Astrocyte (in vitro differentiated cells and primary cell): Measurements from ENCODE around the gene PLEKHS1. TPM values are rescaled to one million over a fixed set of nuclear protein-coding genes. Genes with fewer than 3 reads are reported as not detected.

ENCODE experiments used
- DNase-seq: peaks from one replicate; pipeline ENCODE4 v3.0.0-alpha.2; 2010; ENCODE audit warnings: low read depth
- FAIRE-seq: peaks from 2 replicates; lab custom pipeline; 2011; peaks lifted over from hg19 to GRCh38; lab: Jason Lieb, UNC
- H2AFZ ChIP-seq: 2 replicates; pipeline ENCODE4 v1.6.0; 2012; ENCODE audit warnings: low read depth, low read length, inconsistent platforms
- H3K27ac ChIP-seq: 2 replicates; pipeline ENCODE4 v1.5.1; 2011; ENCODE audit warnings: low read depth, low read length, inconsistent platforms
- H3K27me3 ChIP-seq: 2 replicates; pipeline ENCODE4 v1.6.0; 2011; ENCODE audit warnings: low read length, inconsistent platforms; ENCODE audit not compliant: insufficient read depth
- H3K36me3 ChIP-seq: 2 replicates; pipeline ENCODE4 v1.5.1; 2011; ENCODE audit warnings: low read length, inconsistent platforms; ENCODE audit not compliant: insufficient read depth
- H3K4me1 ChIP-seq: 2 replicates; pipeline ENCODE4 v1.5.1; 2011; ENCODE audit warnings: low read length, inconsistent platforms; ENCODE audit not compliant: insufficient read depth
- H3K4me2 ChIP-seq: 2 replicates; pipeline ENCODE4 v1.6.0; 2012; ENCODE audit warnings: low read length, inconsistent platforms
- H3K4me3 ChIP-seq: 2 replicates; pipeline ENCODE4 v1.5.1; 2011; ENCODE audit warnings: low read depth, mild to moderate bottlenecking, low read length, inconsistent platforms; ENCODE audit not compliant: insufficient read depth
- H3K79me2 ChIP-seq: 2 replicates; pipeline ENCODE4 v1.6.0; 2012; ENCODE audit warnings: mild to moderate bottlenecking, low read length, inconsistent platforms; ENCODE audit not compliant: insufficient read depth
- H3K9ac ChIP-seq: 2 replicates; pipeline ENCODE4 v1.6.0; 2012; ENCODE audit warnings: mild to moderate bottlenecking, low read length, inconsistent platforms
- H3K9me3 ChIP-seq: 2 replicates; pipeline ENCODE4 v1.5.1; 2012; ENCODE audit warnings: low read depth, mild to moderate bottlenecking, low read length, inconsistent platforms; ENCODE audit not compliant: insufficient read depth
- H4K20me1 ChIP-seq: 2 replicates; pipeline ENCODE4 v1.6.0; 2012; ENCODE audit warnings: low read length, inconsistent platforms; ENCODE audit not compliant: insufficient read depth
- H3K27ac Mint-ChIP-seq: one replicate; pipeline ENCODE4 v1.8.0; 2021; ENCODE audit warnings: mild to moderate bottlenecking, mixed read lengths; ENCODE audit not compliant: unreplicated experiment
- H3K27me3 Mint-ChIP-seq: one replicate; pipeline ENCODE4 v1.8.0; 2021; ENCODE audit warnings: low read depth, mixed read lengths; ENCODE audit not compliant: unreplicated experiment
- H3K36me3 Mint-ChIP-seq: one replicate; pipeline ENCODE4 v1.8.0; 2021; ENCODE audit warnings: low read depth, mixed read lengths; ENCODE audit not compliant: unreplicated experiment
- H3K4me1 Mint-ChIP-seq: one replicate; pipeline ENCODE4 v1.8.0; 2021; ENCODE audit warnings: low read depth, mixed read lengths; ENCODE audit not compliant: unreplicated experiment
- H3K4me3 Mint-ChIP-seq: one replicate; pipeline ENCODE4 v1.8.0; 2021; ENCODE audit warnings: mild to moderate bottlenecking, moderate library complexity, mixed read lengths; ENCODE audit not compliant: unreplicated experiment
- H3K9me3 Mint-ChIP-seq: one replicate; pipeline ENCODE4 v1.8.0; 2021; ENCODE audit warnings: mild to moderate bottlenecking, mixed read lengths; ENCODE audit not compliant: unreplicated experiment
- EZH2 ChIP-seq: IDR thresholded peaks from 2 replicates; pipeline ENCODE4 v1.6.1; 2012; ENCODE audit warnings: mild to moderate bottlenecking, low read length, inconsistent platforms; ENCODE audit not compliant: insufficient read depth
- total RNA-seq: library from RNA; stranded (reverse); gene quantifications from 2 replicates; pipeline ENCODE4 v1.2.1, GENCODE V29; 2021
- TF ChIP-seq, protein P1 (sequence below): IDR thresholded peaks from 2 replicates; pipeline ENCODE4 v1.5.1; 2011; ENCODE audit warnings: low read depth, mild to moderate bottlenecking, inconsistent platforms, low read length, moderate library complexity; ENCODE audit not compliant: insufficient read depth

The PLEKHS1 gene
- total RNA-seq, 1 donor from 2014 or later = not detected

DNA sequence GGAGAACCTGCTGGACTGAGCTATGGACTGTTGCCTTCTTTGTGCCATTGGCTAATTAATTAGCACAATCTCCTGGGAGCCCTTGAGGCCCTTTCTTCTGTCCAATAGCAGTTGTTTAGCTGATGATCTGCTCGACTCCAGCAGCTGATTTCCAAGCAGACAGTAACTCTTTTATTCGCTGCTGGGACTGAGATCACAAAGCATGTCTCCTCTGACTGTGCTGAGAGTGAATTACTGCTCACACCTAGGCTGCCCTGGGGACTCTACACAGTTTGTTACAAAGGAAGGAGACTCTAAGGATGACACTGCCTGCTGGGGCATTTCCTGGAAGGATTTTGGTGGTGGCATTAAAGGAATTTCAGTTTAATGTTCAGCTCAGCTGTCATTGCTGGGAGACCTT, 40.3 kb upstream of the PLEKHS1 start:
- no peak for FAIRE-seq

DNA sequence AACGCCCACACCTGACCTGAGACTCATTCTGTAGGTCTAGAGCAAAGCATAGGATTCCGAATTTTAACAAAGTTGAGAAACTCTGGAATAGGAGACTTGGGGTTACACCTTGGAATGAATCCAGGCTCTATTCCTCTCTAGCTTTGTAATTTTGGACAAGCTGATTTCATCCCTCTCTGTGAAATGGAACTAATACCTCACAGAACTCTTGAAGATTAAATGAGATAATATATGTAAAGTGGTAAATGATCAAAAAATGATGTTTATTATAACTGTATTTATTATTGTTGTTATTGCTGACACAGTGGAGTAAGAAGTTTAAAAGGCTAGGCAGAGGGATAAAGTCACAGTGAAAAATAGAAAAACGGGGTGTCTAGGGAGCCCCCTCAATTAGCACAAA, 39.5 kb upstream of the PLEKHS1 start:
- H3K4me3 Mint-ChIP-seq = no peak overlapping the region
- no peak overlapping the region for H3K27ac Mint-ChIP-seq
- peaks cover 26% of the 10 kb centered on the region for H3K4me1 Mint-ChIP-seq
- no peak overlapping the region for H3K27ac ChIP-seq
- H3K27me3 Mint-ChIP-seq = no peaks in the 10 kb centered on the region
- peaks cover 3% of the 10 kb centered on the region for H3K79me2 ChIP-seq
- DNase-seq = no peak
- no peaks in the 10 kb centered on the region for H3K36me3 ChIP-seq
- no peaks in the 10 kb centered on the region for H3K9me3 Mint-ChIP-seq
- FAIRE-seq = no peak
- no peak overlapping the region for H2AFZ ChIP-seq
- no peak overlapping the region for H3K4me2 ChIP-seq
- peaks cover 16% of the 10 kb centered on the region for H3K4me1 ChIP-seq
- H4K20me1 ChIP-seq = peaks cover 60% of the 10 kb centered on the region
- H3K36me3 Mint-ChIP-seq = peaks cover 21% of the 10 kb centered on the region
- no peaks in the 10 kb centered on the region for H3K27me3 ChIP-seq
- H3K9me3 ChIP-seq = no peaks in the 10 kb centered on the region
- TF ChIP-seq, protein P1, sequence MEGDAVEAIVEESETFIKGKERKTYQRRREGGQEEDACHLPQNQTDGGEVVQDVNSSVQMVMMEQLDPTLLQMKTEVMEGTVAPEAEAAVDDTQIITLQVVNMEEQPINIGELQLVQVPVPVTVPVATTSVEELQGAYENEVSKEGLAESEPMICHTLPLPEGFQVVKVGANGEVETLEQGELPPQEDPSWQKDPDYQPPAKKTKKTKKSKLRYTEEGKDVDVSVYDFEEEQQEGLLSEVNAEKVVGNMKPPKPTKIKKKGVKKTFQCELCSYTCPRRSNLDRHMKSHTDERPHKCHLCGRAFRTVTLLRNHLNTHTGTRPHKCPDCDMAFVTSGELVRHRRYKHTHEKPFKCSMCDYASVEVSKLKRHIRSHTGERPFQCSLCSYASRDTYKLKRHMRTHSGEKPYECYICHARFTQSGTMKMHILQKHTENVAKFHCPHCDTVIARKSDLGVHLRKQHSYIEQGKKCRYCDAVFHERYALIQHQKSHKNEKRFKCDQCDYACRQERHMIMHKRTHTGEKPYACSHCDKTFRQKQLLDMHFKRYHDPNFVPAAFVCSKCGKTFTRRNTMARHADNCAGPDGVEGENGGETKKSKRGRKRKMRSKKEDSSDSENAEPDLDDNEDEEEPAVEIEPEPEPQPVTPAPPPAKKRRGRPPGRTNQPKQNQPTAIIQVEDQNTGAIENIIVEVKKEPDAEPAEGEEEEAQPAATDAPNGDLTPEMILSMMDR = no peak
- no peak for TF ChIP-seq EZH2
- no peak overlapping the region for H3K4me3 ChIP-seq
- no peak overlapping the region for H3K9ac ChIP-seq

More for the DNA sequence above, 40.3 kb upstream of the PLEKHS1 start:
- H3K79me2 ChIP-seq = peaks cover 3% of the 10 kb centered on the region
- Mint-ChIP-seq H3K4me3 (no peak overlapping the region), H3K27me3 (no peaks in the 10 kb centered on the region), H3K4me1 (peaks cover 26% of the 10 kb centered on the region), H3K27ac (no peak overlapping the region), H3K36me3 (peaks cover 17% of the 10 kb centered on the region), H3K9me3 (no peaks in the 10 kb centered on the region)
- H3K4me3 ChIP-seq = no peak overlapping the region
- peaks cover 64% of the 10 kb centered on the region for H4K20me1 ChIP-seq
- H3K4me2 ChIP-seq = no peak overlapping the region
- no peak for TF ChIP-seq EZH2
- TF ChIP-seq, protein P1 = no peak
- H3K9me3 ChIP-seq = no peaks in the 10 kb centered on the region
- no peak for DNase-seq
- no peak overlapping the region for H3K9ac ChIP-seq
- H2AFZ ChIP-seq = no peak overlapping the region
- no peaks in the 10 kb centered on the region for H3K36me3 ChIP-seq
- H3K4me1 ChIP-seq = peaks cover 16% of the 10 kb centered on the region
- no peaks in the 10 kb centered on the region for H3K27me3 ChIP-seq
- no peak overlapping the region for H3K27ac ChIP-seq

DNA sequence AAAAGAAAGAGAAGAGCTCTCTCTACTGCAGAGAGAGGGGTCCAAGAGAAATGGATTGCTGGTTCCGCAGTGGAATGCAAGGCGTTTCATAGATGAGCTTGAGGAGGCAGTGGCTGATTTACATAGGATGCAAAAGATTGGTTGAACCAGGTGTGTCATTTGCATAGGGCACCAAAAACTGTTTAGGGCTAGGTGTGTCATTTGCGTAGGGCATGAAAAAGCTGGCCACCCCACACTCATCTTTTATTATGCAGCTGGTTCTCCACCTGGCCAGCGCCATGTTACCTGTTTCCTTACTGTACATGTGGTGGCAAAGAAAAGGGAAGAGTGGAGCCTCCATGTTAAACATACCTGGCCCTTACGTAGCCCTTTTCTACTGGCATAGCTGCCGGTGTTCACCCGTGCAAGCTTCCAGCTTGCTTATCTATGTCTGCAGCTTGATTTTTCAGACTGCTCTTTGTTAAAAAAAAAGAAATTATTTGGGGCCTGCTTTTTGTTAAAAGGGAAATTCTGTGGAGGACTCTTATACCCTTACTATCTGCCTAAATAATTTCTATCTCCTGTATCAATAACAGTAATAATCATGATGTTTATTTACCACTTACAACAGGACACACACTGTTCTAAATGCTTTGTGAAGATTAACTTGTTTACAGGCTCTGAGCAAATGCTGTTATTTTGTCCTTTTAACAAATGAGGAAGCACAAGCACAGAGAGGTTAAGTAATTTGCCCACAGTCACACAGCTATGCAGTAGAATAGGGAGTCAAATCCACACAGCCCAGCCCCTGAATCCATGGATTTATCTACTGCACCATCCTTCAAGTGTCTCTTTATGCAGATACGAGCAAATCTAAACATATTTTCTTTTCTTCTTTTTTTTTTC, 38.5 kb upstream of the PLEKHS1 start:
- Mint-ChIP-seq H3K27me3 (no peaks in the 10 kb centered on the region), H3K4me1 (peaks cover 26% of the 10 kb centered on the region), H3K36me3 (peaks cover 20% of the 10 kb centered on the region), H3K4me3 (no peak overlapping the region), H3K9me3 (no peaks in the 10 kb centered on the region), H3K27ac (no peak overlapping the region)
- Histone ChIP-seq H3K4me3 (no peak overlapping the region), H3K27me3 (no peaks in the 10 kb centered on the region), H3K4me1 (peaks cover 16% of the 10 kb centered on the region), H2AFZ (no peak overlapping the region), H3K9me3 (no peaks in the 10 kb centered on the region), H3K4me2 (no peak overlapping the region), H3K9ac (no peak overlapping the region), H4K20me1 (peaks cover 53% of the 10 kb centered on the region), H3K79me2 (peaks cover 3% of the 10 kb centered on the region), H3K27ac (no peak overlapping the region), H3K36me3 (no peaks in the 10 kb centered on the region)
- peak; percentile 29 for FAIRE-seq
- no peak for DNase-seq
- TF ChIP-seq, protein P1 = no peak
- no peak for TF ChIP-seq EZH2
